Measurements from ENCODE around the gene CELF6.
A peak's percentile ranks its signal among the peaks of the same experiment; 100 is the strongest.

CELF6 gene

GRCh38 chr15:72272213-72272996 lies 47.6 kb downstream of the CELF6 start, which contains the start of gene PARP6:
Gene PARP6, minus strand, starts transcription at chr15:72272554. Its CDS starts 5,077 bp downstream, at chr15:72267477.
- peak within 1 kb of the TSS; percentile 90 for H3K27ac Mint-ChIP-seq
- H3K36me3 Mint-ChIP-seq (ENCODE audit: low read depth) = peaks cover 5% of the 10 kb centered on the region
- peaks cover 3% of the 10 kb centered on the region for H3K27me3 Mint-ChIP-seq (ENCODE audit: low read depth)
- peak within 1 kb of the TSS; percentile 93 for H3K4me3 Mint-ChIP-seq
- DNase-seq (ENCODE audit: low spot score) = peak; percentile 100
- H3K9me3 Mint-ChIP-seq = no peaks in the 10 kb centered on the region
- peaks cover 29% of the 10 kb centered on the region for H3K4me1 Mint-ChIP-seq (ENCODE audit: low read depth)

DNA sequence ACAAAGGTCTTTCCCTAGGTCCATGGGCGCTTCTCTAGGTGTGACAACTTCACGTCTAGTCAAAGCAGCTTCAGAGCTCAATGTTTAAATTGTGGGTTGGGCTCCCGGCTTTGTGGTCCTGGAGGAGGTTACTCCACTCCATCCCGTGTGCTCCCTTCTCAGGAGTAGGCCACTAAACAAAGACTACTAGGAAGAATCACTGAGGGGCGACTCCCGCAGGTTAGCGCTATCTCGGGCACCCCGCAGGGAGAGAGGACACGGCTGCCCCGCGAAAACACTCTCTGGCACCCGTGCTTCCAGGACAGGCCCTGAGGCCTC lies 48.1 kb downstream of the CELF6 start:
- Mint-ChIP-seq H3K27me3 (ENCODE audit: low read depth) (peaks cover 3% of the 10 kb centered on the region), H3K27ac (peak overlapping the region; percentile 90), H3K4me3 (peak overlapping the region; percentile 93), H3K9me3 (no peaks in the 10 kb centered on the region), H3K36me3 (ENCODE audit: low read depth) (peaks cover 9% of the 10 kb centered on the region), H3K4me1 (ENCODE audit: low read depth) (peaks cover 29% of the 10 kb centered on the region)
- DNase-seq (ENCODE audit: low spot score) = no peak

GRCh38 chr15:72271221-72271620 lies 48.7 kb downstream of the CELF6 start:
- peaks cover 3% of the 10 kb centered on the region for H3K27me3 Mint-ChIP-seq (ENCODE audit: low read depth)
- DNase-seq (ENCODE audit: low spot score) = no peak
- H3K4me1 Mint-ChIP-seq (ENCODE audit: low read depth) = peaks cover 29% of the 10 kb centered on the region
- no peaks in the 10 kb centered on the region for H3K9me3 Mint-ChIP-seq
- H3K36me3 Mint-ChIP-seq (ENCODE audit: low read depth) = peaks cover 14% of the 10 kb centered on the region
- H3K4me3 Mint-ChIP-seq = peak overlapping the region; percentile 93
- peak overlapping the region; percentile 90 for H3K27ac Mint-ChIP-seq

DNA sequence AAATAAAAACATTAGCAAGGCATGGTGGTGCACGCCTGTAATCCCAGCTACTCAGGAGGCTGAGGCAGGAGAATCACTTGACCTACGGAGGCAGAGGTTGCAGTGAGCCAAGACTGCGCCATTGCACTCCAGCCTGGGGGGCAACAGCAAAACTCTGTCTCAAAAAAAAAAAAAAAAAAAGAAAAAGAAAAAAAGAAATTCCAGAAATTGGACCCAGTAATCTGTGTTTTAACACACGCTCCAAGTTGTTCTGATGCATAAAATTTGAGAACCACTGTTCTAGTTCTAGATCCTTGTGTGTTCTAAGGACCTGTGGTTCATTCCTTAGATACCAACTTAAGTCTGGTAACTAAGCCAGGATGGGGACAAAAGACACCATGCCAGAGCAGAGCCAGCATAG lies 50.2 kb downstream of the CELF6 start:
- H3K27me3 Mint-ChIP-seq (ENCODE audit: low read depth) = no peaks in the 10 kb centered on the region
- H3K27ac Mint-ChIP-seq = no peak overlapping the region
- H3K4me3 Mint-ChIP-seq = no peak overlapping the region
- DNase-seq (ENCODE audit: low spot score) = no peak
- H3K4me1 Mint-ChIP-seq (ENCODE audit: low read depth) = peaks cover 29% of the 10 kb centered on the region
- H3K36me3 Mint-ChIP-seq (ENCODE audit: low read depth) = peaks cover 22% of the 10 kb centered on the region
- no peaks in the 10 kb centered on the region for H3K9me3 Mint-ChIP-seq

- Mint-ChIP-seq H3K4me3 (no peak overlapping the region), H3K27me3 (ENCODE audit: low read depth) (no peaks in the 10 kb centered on the region), H3K4me1 (ENCODE audit: low read depth) (peaks cover 2% of the 10 kb centered on the region), H3K9me3 (no peaks in the 10 kb centered on the region), H3K27ac (no peak overlapping the region), H3K36me3 (ENCODE audit: low read depth) (peaks cover 54% of the 10 kb centered on the region)
- no peak for DNase-seq (ENCODE audit: low spot score)
Observed at GRCh38 chr15:72265031-72265430, 54.9 kb downstream of the CELF6 start.

DNA sequence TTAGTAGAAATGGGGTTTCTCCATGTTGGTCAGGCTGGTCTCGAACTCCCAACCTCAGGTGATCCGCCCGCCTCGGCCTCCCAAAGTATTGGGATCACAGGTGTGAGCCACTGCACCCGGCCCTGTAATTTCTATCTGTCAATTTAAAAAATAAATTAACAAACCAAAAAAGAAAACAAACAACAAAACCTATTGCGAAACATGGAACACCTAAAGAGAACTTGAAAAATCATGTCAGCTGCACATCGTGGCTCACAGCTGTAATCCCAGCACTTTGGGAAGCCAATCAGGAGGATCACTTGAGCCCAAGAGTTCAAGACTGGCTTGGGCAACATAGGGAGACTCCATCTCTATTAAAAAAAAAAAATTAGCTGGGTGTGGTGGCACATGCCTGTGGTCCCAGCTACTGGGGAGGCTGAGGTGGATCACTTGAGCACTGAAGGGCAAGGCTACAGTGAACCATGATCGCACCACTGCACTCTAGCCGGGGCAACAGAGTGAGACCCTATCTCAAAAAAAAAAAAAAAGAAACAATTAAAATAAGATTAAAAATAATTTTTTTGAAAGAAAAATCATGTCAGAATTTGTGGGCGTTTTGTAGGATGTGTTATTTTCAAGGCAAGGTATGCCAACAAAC lies 67.2 kb downstream of the CELF6 start:
- Mint-ChIP-seq H3K36me3 (ENCODE audit: low read depth) (peaks cover 62% of the 10 kb centered on the region), H3K4me1 (ENCODE audit: low read depth) (peaks cover 10% of the 10 kb centered on the region), H3K4me3 (no peak overlapping the region), H3K9me3 (no peaks in the 10 kb centered on the region), H3K27ac (no peak overlapping the region), H3K27me3 (ENCODE audit: low read depth) (no peaks in the 10 kb centered on the region)
- no peak for DNase-seq (ENCODE audit: low spot score)

GRCh38 chr15:72249142-72249810 lies 70.7 kb downstream of the CELF6 start:
- Mint-ChIP-seq H3K4me3 (no peak overlapping the region), H3K27ac (no peak overlapping the region), H3K27me3 (ENCODE audit: low read depth) (no peaks in the 10 kb centered on the region), H3K4me1 (ENCODE audit: low read depth) (peaks cover 10% of the 10 kb centered on the region), H3K36me3 (ENCODE audit: low read depth) (peaks cover 58% of the 10 kb centered on the region), H3K9me3 (no peaks in the 10 kb centered on the region)
- no peak for DNase-seq (ENCODE audit: low spot score)

- no peak for DNase-seq (ENCODE audit: low spot score)
- H3K4me1 Mint-ChIP-seq (ENCODE audit: low read depth) = peaks cover 11% of the 10 kb centered on the region
- H3K27me3 Mint-ChIP-seq (ENCODE audit: low read depth) = no peaks in the 10 kb centered on the region
- peaks cover 54% of the 10 kb centered on the region for H3K36me3 Mint-ChIP-seq (ENCODE audit: low read depth)
- no peaks in the 10 kb centered on the region for H3K9me3 Mint-ChIP-seq
- H3K27ac Mint-ChIP-seq = no peak overlapping the region
- no peak overlapping the region for H3K4me3 Mint-ChIP-seq
Observed at GRCh38 chr15:72248514-72248913, 71.4 kb downstream of the CELF6 start.

DNA sequence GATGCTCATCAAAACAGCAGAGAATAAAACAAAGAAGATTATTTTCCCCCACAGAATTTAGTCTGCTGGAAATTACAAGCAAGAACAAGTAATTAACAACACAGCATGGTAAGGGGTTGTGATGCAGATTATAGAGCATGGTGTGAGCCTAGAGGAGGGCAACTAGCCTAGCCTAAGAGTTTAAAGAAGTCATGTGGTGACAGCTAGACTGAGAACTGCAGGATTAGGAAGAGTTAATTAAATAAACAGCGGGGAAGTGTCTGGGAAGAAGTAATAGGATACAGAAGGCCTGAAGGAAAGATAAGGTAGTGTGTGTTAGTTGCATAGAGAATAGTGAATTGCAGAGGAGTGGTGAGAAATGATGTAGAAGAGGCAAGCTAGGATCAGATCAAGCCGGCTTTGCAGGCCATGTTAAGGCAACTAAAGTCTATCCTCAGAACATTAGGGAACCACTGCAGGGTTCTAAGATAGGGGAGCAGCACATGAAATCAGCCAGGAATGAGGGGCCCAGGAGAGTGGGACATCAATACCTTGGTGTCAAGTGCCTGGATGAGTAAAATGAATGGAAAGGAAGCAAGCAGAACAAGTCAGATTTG lies 77.1 kb downstream of the CELF6 start:
- no peak for DNase-seq (ENCODE audit: low spot score)
- Mint-ChIP-seq H3K9me3 (no peaks in the 10 kb centered on the region), H3K27ac (no peak overlapping the region), H3K36me3 (ENCODE audit: low read depth) (peaks cover 44% of the 10 kb centered on the region), H3K4me1 (ENCODE audit: low read depth) (peaks cover 6% of the 10 kb centered on the region), H3K4me3 (no peak overlapping the region), H3K27me3 (ENCODE audit: low read depth) (no peaks in the 10 kb centered on the region)

DNA sequence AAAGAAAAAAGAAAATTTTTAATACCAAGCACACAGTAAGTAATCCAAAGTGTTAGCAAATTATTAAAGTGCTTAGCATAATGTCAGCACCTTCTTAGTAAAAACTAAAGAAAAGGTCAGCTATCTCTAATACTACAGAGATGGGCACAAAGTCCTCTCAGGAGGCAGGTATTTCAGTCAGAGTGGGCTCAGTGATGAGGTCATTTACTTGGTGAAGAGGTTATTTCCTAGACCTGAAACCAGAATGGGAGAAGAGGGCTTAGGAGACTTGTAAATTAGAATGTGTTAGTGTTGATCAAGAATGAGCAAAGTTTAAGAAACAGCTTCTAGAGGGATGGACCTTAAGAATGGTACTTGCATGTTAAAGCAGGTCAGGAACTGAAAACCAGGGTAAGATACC lies 80.3 kb downstream of the CELF6 start:
- H3K4me1 Mint-ChIP-seq (ENCODE audit: low read depth) = peaks cover 24% of the 10 kb centered on the region
- no peak overlapping the region for H3K4me3 Mint-ChIP-seq
- peaks cover 2% of the 10 kb centered on the region for H3K27me3 Mint-ChIP-seq (ENCODE audit: low read depth)
- no peak for DNase-seq (ENCODE audit: low spot score)
- no peaks in the 10 kb centered on the region for H3K9me3 Mint-ChIP-seq
- H3K36me3 Mint-ChIP-seq (ENCODE audit: low read depth) = peaks cover 34% of the 10 kb centered on the region
- H3K27ac Mint-ChIP-seq = no peak overlapping the region

DNA sequence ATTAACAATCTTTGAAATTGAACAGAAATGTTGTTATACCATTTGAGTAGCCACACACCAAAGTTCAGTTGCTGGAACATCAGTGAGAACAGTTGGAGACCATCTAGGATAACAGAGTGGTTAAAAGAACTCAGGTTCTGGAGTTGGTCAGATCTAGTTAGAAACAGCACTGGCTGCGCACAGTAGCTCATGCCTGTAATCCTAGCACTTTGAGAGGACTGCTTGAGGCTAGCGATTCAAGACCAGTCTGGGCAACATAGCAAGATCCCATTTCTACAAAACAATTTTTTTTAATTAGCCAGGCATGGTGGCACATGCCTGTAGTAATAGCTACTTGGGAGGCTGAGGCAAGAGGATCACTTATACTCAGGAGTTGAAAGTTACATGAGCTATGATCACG lies 81.4 kb downstream of the CELF6 start:
- DNase-seq (ENCODE audit: low spot score) = no peak
- Mint-ChIP-seq H3K4me1 (ENCODE audit: low read depth) (peaks cover 26% of the 10 kb centered on the region), H3K27me3 (ENCODE audit: low read depth) (peaks cover 2% of the 10 kb centered on the region), H3K4me3 (no peak overlapping the region), H3K9me3 (no peaks in the 10 kb centered on the region), H3K36me3 (ENCODE audit: low read depth) (peaks cover 27% of the 10 kb centered on the region), H3K27ac (no peak overlapping the region)

GRCh38 chr15:72237853-72238224 lies 82.1 kb downstream of the CELF6 start:
- Mint-ChIP-seq H3K36me3 (ENCODE audit: low read depth) (peaks cover 25% of the 10 kb centered on the region), H3K4me3 (peak overlapping the region; percentile 81), H3K27ac (peak overlapping the region; percentile 86), H3K4me1 (ENCODE audit: low read depth) (peaks cover 27% of the 10 kb centered on the region), H3K27me3 (ENCODE audit: low read depth) (peaks cover 2% of the 10 kb centered on the region), H3K9me3 (no peaks in the 10 kb centered on the region)
- DNase-seq (ENCODE audit: low spot score) = no peak

- Mint-ChIP-seq H3K9me3 (no peaks in the 10 kb centered on the region), H3K4me1 (ENCODE audit: low read depth) (peaks cover 33% of the 10 kb centered on the region), H3K27ac (peak overlapping the region; percentile 86), H3K4me3 (peak overlapping the region; percentile 81), H3K27me3 (ENCODE audit: low read depth) (peaks cover 2% of the 10 kb centered on the region), H3K36me3 (ENCODE audit: low read depth) (peaks cover 19% of the 10 kb centered on the region)
- peak; percentile 85 for DNase-seq (ENCODE audit: low spot score)
Observed at GRCh38 chr15:72237029-72237852, 82.7 kb downstream of the CELF6 start.
